PC-3 (cell line): ENCODE measurements around the gene CHD5.

Experiments
- CTCF ChIP-seq: fragments of 300-600 bp; sonication (generic); conservative IDR thresholded peaks from 2 replicates; pipeline ENCODE4 v1.5.1; 2017; ENCODE audit warnings: antibody characterized with exemption, low read depth, mild to moderate bottlenecking, low read length
- EZH2phosphoT487 ChIP-seq: fragments of 300-600 bp; sonication (generic); IDR thresholded peaks from 2 replicates; pipeline ENCODE4 v1.6.1; 2018; ENCODE audit warnings: mild to moderate bottlenecking, antibody characterized with exemption, low read length, borderline replicate concordance

DNA sequence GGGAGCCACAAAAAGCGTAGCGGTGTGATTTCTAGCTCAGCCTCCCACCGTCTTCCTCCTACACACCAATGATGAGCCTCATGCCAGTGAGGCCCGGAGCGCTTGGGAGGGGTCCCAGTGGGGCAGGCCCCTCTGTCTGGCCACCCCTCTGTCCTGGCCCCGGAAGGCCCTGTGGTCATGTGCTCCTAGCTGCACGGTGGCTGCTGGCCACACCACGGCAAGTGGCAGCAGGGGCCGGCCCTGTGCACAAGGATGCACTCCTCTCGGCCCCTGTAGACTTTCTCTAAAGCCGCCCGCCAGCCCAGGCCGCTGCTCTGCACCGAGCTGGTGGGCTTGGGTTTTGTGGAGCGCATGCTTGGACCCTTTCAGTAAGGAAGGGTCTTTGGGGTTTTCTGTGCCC is 80.8 kb downstream of the CHD5 start:
- TF ChIP-seq EZH2phosphoT487 = no peak
- TF ChIP-seq CTCF = no peak
